Left lung (tissue), 10 donors: Measurements from ENCODE around the gene ZSWIM6. TPM values are rescaled to one million over a fixed set of nuclear protein-coding genes. Genes with fewer than 3 reads are reported as not detected.

Experiments used
- ATAC-seq: fragments of 200-7000 bp; cut with Tn5 transposase; one replicate; pipeline ENCODE4 v1.9.1; 2020; ENCODE audit warnings: moderate library complexity
- DNase-seq, 4 donors: peaks; one replicate each; pipeline ENCODE4 v3.0.0-alpha.2; 2013 to 2020
- H3K27ac ChIP-seq, 2 donors: fragments of 200-600 bp; sonication (generic) in 1 of 2; one replicate each; pipeline versions ENCODE4 v1.5.0 to v1.8.0; 2020 to 2021
- H3K27me3 ChIP-seq, 2 donors: fragments of 200-600 bp; sonication (generic) in 1 of 2; one replicate each; pipeline versions ENCODE4 v1.5.0 to v1.8.0; 2020 to 2021
- H3K36me3 ChIP-seq, 2 donors: fragments of 200-600 bp; sonication (generic) in 1 of 2; one replicate each; pipeline versions ENCODE4 v1.5.0 to v1.8.0; 2020 to 2021
- H3K4me1 ChIP-seq, 2 donors: fragments of 200-600 bp; one replicate each; pipeline ENCODE4 v1.8.0; 2021
- H3K4me3 ChIP-seq, 2 donors: fragments of 200-600 bp; sonication (generic) in 1 of 2; one replicate each; pipeline versions ENCODE4 v1.5.0 to v1.8.0; 2020 to 2021; ENCODE audit warnings: mild to moderate bottlenecking in 1 of 2
- H3K9me3 ChIP-seq, 2 donors: fragments of 200-600 bp; sonication (generic) in 1 of 2; one replicate each; pipeline versions ENCODE4 v1.5.0 to v1.8.0; 2020 to 2021
- CTCF ChIP-seq, 2 donors: fragments of 200-600 bp; sonication (generic) in 1 of 2; IDR thresholded peaks; one replicate each; pipeline versions ENCODE4 v1.5.0 to v1.8.0; 2021; ENCODE audit warnings: antibody characterized with exemption in 2 of 2
- intact Hi-C, 2 donors: fragments of 100-400 bp; cut with DNase I; formaldehyde crosslinking; loops; one replicate each; pipeline versions ENCODE4 v1.11.2 to v1.14.2; 2022
- polyA plus RNA-seq, 6 donors: library from polyadenylated mRNA; unstranded; fragments of 120-200 nt; gene quantifications; one replicate each; pipeline ENCODE4 v1.2.1, GENCODE V29; 2013; ENCODE audit not compliant: insufficient read length in 6 of 6
- total RNA-seq, 2 donors: library from RNA; stranded (reverse); fragmentation: NEBNext Ultra II Directional; extraction: Animal tissue kit (Norgen Biotek cat#: 25700); gene quantifications; one replicate each; pipeline ENCODE4 v1.2.1, GENCODE V29; 2021
- donor health status: DM: no; HTN: yes; CAD: no.
- donor health status: DM: no; HTN: no; CAD: no.

Gene ZSWIM6
- total and polyA plus RNA-seq, 8 donors = 17.5 to 24.4 (median 22.3) TPM

GRCh38 chr5:61587125-61587524, 255.1 kb downstream of the ZSWIM6 start:
- no peak for ATAC-seq
- no peaks in the 10 kb centered on the region for H3K36me3 ChIP-seq
- H3K27me3 ChIP-seq = no peaks in the 10 kb centered on the region
- DNase-seq = no peak
- intact Hi-C loops = no loop called here
- no peak for TF ChIP-seq CTCF (IDR thresholded peaks at IDR 0.05)
- no peaks in the 10 kb centered on the region for H3K9me3 ChIP-seq
- no peaks in the 10 kb centered on the region for H3K4me1 ChIP-seq
- no peak overlapping the region for H3K4me3 ChIP-seq
- H3K27ac ChIP-seq = no peak overlapping the region

- Histone ChIP-seq H3K27me3 (no peaks in the 10 kb centered on the region), H3K9me3 (no peaks in the 10 kb centered on the region), H3K27ac (no peak overlapping the region), H3K4me3 (no peak overlapping the region), H3K4me1 (no peaks in the 10 kb centered on the region), H3K36me3 (no peaks in the 10 kb centered on the region)
- ATAC-seq = no peak
- no peak for DNase-seq
- no peak for TF ChIP-seq CTCF (IDR thresholded peaks at IDR 0.05)
- intact Hi-C loops = no loop called here
These were observed 256.2 kb downstream of the ZSWIM6 start for GRCh38 chr5:61588216-61588615.

GRCh38 chr5:61589946-61590345, 257.9 kb downstream of the ZSWIM6 start:
- H3K4me1 ChIP-seq = no peaks in the 10 kb centered on the region
- intact Hi-C loops = no loop called here

GRCh38 chr5:61590473-61590872, 258.4 kb downstream of the ZSWIM6 start:
- Histone ChIP-seq H3K27me3 (no peaks in the 10 kb centered on the region), H3K4me1 (no peaks in the 10 kb centered on the region), H3K36me3 (no peaks in the 10 kb centered on the region), H3K4me3 (no peak overlapping the region), H3K27ac (no peak overlapping the region), H3K9me3 (no peaks in the 10 kb centered on the region)
- ATAC-seq = no peak
- intact Hi-C loops = no loop called here
- DNase-seq = no peak
- no peak for TF ChIP-seq CTCF (IDR thresholded peaks at IDR 0.05)

More at GRCh38 chr5:61589946-61590345, 257.9 kb downstream of the ZSWIM6 start:
- Histone ChIP-seq H3K9me3 (no peaks in the 10 kb centered on the region), H3K4me3 (no peak overlapping the region), H3K36me3 (no peaks in the 10 kb centered on the region), H3K27ac (no peak overlapping the region), H3K27me3 (no peaks in the 10 kb centered on the region)
- ATAC-seq (no peak), DNase-seq (no peak)
- TF ChIP-seq CTCF (IDR thresholded peaks at IDR 0.05) = no peak

- no peaks in the 10 kb centered on the region for H3K9me3 ChIP-seq
- H3K27me3 ChIP-seq = no peaks in the 10 kb centered on the region
- H3K4me1 ChIP-seq = no peaks in the 10 kb centered on the region
- ATAC-seq = no peak
- H3K36me3 ChIP-seq = no peaks in the 10 kb centered on the region
- no peak for DNase-seq
- no peak for TF ChIP-seq CTCF (IDR thresholded peaks at IDR 0.05)
- H3K27ac ChIP-seq = no peak overlapping the region
- no peak overlapping the region for H3K4me3 ChIP-seq
- intact Hi-C loops = no loop called here
These were observed 259.8 kb downstream of the ZSWIM6 start for GRCh38 chr5:61591859-61592258.
